ENCODE results near the gene FARP1. TPM values are rescaled to one million over a fixed set of nuclear protein-coding genes. Genes with fewer than 3 reads are reported as not detected.
"Not testable (repeated sequence)": the region's sequence is repeated elsewhere in the genome, so short reads cannot be mapped to it uniquely, and the experiment has no call there.

The FARP1 gene
- total RNA-seq, 1 donor from 2014 or later = 36.5 TPM

GRCh38 chr13:98262292-98262691 is 119.4 kb downstream of the FARP1 start:
- H3K27ac ChIP-seq (ENCODE audit: low read depth, low read length) = no peak overlapping the region
- H3K9ac ChIP-seq (ENCODE audit: low read depth in 1 of 3, low read length in 3 of 3) = no peak overlapping the region
- no peaks in the 10 kb centered on the region for H3K36me3 ChIP-seq (ENCODE audit: control insufficient read depth in 3 of 3, insufficient read depth in 3 of 3, low read length in 3 of 3)
- no peak overlapping the region for H3K4me3 ChIP-seq (ENCODE audit: low read length in 3 of 3)
- no peaks in the 10 kb centered on the region for H3K27me3 ChIP-seq (ENCODE audit: control insufficient read depth in 3 of 3, insufficient read depth in 3 of 3, low read length in 3 of 3)
- peaks cover 0 to 8% (median 4%) of the 10 kb centered on the region in 3 donors for H3K4me1 ChIP-seq (ENCODE audit: control insufficient read depth in 3 of 3, insufficient read depth in 3 of 3, low read length in 3 of 3)
- no peaks in the 10 kb centered on the region for H3K9me3 ChIP-seq (ENCODE audit: control insufficient read depth in 3 of 3, low read length in 3 of 3)

GRCh38 chr13:98263841-98264240 is 120.9 kb downstream of the FARP1 start:
- H3K4me1 ChIP-seq (ENCODE audit: control insufficient read depth in 3 of 3, insufficient read depth in 3 of 3, low read length in 3 of 3) = peaks cover 0 to 9% (median 8%) of the 10 kb centered on the region in 3 donors
- H3K27me3 ChIP-seq (ENCODE audit: control insufficient read depth in 3 of 3, insufficient read depth in 3 of 3, low read length in 3 of 3) = no peaks in the 10 kb centered on the region
- H3K4me3 ChIP-seq (ENCODE audit: low read length in 3 of 3) = no peak overlapping the region
- H3K9me3 ChIP-seq (ENCODE audit: control insufficient read depth in 3 of 3, low read length in 3 of 3) = no peaks in the 10 kb centered on the region
- H3K27ac ChIP-seq (ENCODE audit: low read depth, low read length) = no peak overlapping the region
- no peak overlapping the region for H3K9ac ChIP-seq (ENCODE audit: low read depth in 1 of 3, low read length in 3 of 3)
- H3K36me3 ChIP-seq (ENCODE audit: control insufficient read depth in 3 of 3, insufficient read depth in 3 of 3, low read length in 3 of 3) = no peaks in the 10 kb centered on the region

GRCh38 chr13:98264877-98265276 is 122.0 kb downstream of the FARP1 start:
- no peaks in the 10 kb centered on the region for H3K36me3 ChIP-seq (ENCODE audit: control insufficient read depth in 3 of 3, insufficient read depth in 3 of 3, low read length in 3 of 3)
- H3K4me3 ChIP-seq (ENCODE audit: low read length in 3 of 3) = no peak overlapping the region
- H3K4me1 ChIP-seq (ENCODE audit: control insufficient read depth in 3 of 3, insufficient read depth in 3 of 3, low read length in 3 of 3) = peaks cover 0 to 9% (median 8%) of the 10 kb centered on the region in 3 donors
- H3K9me3 ChIP-seq (ENCODE audit: control insufficient read depth in 3 of 3, low read length in 3 of 3) = no peaks in the 10 kb centered on the region
- no peaks in the 10 kb centered on the region for H3K27me3 ChIP-seq (ENCODE audit: control insufficient read depth in 3 of 3, insufficient read depth in 3 of 3, low read length in 3 of 3)
- no peak overlapping the region for H3K27ac ChIP-seq (ENCODE audit: low read depth, low read length)
- H3K9ac ChIP-seq (ENCODE audit: low read depth in 1 of 3, low read length in 3 of 3) = no peak overlapping the region

GRCh38 chr13:98265692-98266551 is 123.0 kb downstream of the FARP1 start:
- H3K27ac ChIP-seq (ENCODE audit: low read depth, low read length) = no peak overlapping the region
- no peaks in the 10 kb centered on the region for H3K9me3 ChIP-seq (ENCODE audit: control insufficient read depth in 3 of 3, low read length in 3 of 3)
- no peak overlapping the region for H3K4me3 ChIP-seq (ENCODE audit: low read length in 3 of 3)
- H3K36me3 ChIP-seq (ENCODE audit: control insufficient read depth in 3 of 3, insufficient read depth in 3 of 3, low read length in 3 of 3) = no peaks in the 10 kb centered on the region
- peaks cover 0 to 8% (median 4%) of the 10 kb centered on the region in 3 donors for H3K4me1 ChIP-seq (ENCODE audit: control insufficient read depth in 3 of 3, insufficient read depth in 3 of 3, low read length in 3 of 3)
- peak overlapping the region in 1 of 3 donors; percentile 21 for H3K9ac ChIP-seq (ENCODE audit: low read depth in 1 of 3, low read length in 3 of 3)
- H3K27me3 ChIP-seq (ENCODE audit: control insufficient read depth in 3 of 3, insufficient read depth in 3 of 3, low read length in 3 of 3) = no peaks in the 10 kb centered on the region

DNA sequence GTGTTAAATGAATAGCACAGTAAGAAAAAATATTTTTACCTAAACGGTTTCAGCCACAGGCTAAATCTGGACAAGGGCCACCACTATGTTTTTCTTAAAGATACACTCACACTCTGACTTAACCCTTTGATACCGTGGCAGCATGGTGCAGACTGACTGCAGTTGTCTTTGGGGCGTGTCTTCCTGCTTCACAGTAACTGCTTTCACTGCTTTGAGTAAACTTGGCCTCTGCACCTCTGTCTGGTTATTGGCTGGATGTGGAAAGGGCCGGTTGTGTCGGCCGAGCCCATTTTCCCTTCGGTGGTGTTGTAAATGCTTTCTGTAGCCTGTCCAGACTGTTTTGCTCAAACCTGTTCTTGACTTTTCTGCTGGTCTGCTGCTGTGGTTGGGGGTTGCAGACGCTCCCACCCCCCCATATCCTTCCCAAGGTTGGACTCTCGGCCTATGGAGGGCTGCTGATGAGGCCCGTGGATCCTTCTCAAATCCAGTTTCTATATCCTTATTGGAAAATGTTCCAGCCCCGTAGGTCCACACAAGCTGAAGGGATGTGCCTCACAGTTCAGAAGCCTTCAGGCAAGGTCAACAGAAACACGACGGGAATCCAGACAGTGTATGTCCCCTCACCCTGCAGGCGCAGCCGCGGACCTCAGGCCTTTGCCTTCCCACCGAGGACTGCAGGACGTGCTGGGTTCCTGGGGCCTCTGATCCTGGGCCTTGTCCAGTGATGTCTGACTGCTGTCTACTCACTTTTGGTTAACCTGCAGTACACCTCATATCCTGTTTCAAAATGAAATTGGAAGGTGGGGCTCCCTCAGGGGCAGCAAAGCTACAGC is 124.4 kb downstream of the FARP1 start:
- Histone ChIP-seq H3K27me3 (ENCODE audit: control insufficient read depth in 3 of 3, insufficient read depth in 3 of 3, low read length in 3 of 3) (no peaks in the 10 kb centered on the region), H3K4me3 (ENCODE audit: low read length in 3 of 3) (no peak overlapping the region), H3K36me3 (ENCODE audit: control insufficient read depth in 3 of 3, insufficient read depth in 3 of 3, low read length in 3 of 3) (no peaks in the 10 kb centered on the region), H3K9me3 (ENCODE audit: control insufficient read depth in 3 of 3, low read length in 3 of 3) (no peaks in the 10 kb centered on the region), H3K27ac (ENCODE audit: low read depth, low read length) (no peak overlapping the region), H3K9ac (ENCODE audit: low read depth in 1 of 3, low read length in 3 of 3) (no peak overlapping the region), H3K4me1 (ENCODE audit: control insufficient read depth in 3 of 3, insufficient read depth in 3 of 3, low read length in 3 of 3) (peaks cover 0 to 8% (median 4%) of the 10 kb centered on the region in 3 donors)

GRCh38 chr13:98269386-98269785 is 126.5 kb downstream of the FARP1 start:
- no peak overlapping the region for H3K4me3 ChIP-seq (ENCODE audit: low read length in 3 of 3)
- no peak overlapping the region for H3K9ac ChIP-seq (ENCODE audit: low read depth in 1 of 3, low read length in 3 of 3)
- H3K9me3 ChIP-seq (ENCODE audit: control insufficient read depth in 3 of 3, low read length in 3 of 3) = no peaks in the 10 kb centered on the region
- no peaks in the 10 kb centered on the region for H3K27me3 ChIP-seq (ENCODE audit: control insufficient read depth in 3 of 3, insufficient read depth in 3 of 3, low read length in 3 of 3)
- H3K27ac ChIP-seq (ENCODE audit: low read depth, low read length) = no peak overlapping the region
- H3K36me3 ChIP-seq (ENCODE audit: control insufficient read depth in 3 of 3, insufficient read depth in 3 of 3, low read length in 3 of 3) = no peaks in the 10 kb centered on the region
- peaks cover 0 to 8% (median 4%) of the 10 kb centered on the region in 3 donors for H3K4me1 ChIP-seq (ENCODE audit: control insufficient read depth in 3 of 3, insufficient read depth in 3 of 3, low read length in 3 of 3)

DNA sequence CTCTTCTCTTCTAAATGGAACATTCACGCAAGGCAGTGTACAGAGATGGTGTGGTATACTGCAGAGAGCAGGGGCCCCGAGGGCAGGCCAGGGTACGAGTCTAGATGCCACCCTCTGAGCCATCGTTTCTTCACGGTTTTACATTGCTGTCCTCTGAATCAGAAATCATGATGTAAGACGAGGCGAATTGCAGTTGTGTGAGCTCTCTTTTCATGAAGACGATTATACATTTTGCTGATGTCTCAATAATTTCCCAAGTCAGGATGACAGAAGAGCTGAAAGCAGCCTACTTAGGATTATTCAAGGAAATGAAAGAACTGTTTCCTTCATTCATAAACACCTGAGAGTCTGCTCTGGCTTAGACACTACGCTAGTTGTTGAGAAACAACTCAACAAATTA is 127.9 kb downstream of the FARP1 start:
- Histone ChIP-seq H3K4me1 (ENCODE audit: control insufficient read depth in 3 of 3, insufficient read depth in 3 of 3, low read length in 3 of 3) (peaks cover 0 to 8% (median 4%) of the 10 kb centered on the region in 3 donors), H3K9me3 (ENCODE audit: control insufficient read depth in 3 of 3, low read length in 3 of 3) (no peaks in the 10 kb centered on the region), H3K27ac (ENCODE audit: low read depth, low read length) (no peak overlapping the region), H3K36me3 (ENCODE audit: control insufficient read depth in 3 of 3, insufficient read depth in 3 of 3, low read length in 3 of 3) (no peaks in the 10 kb centered on the region), H3K27me3 (ENCODE audit: control insufficient read depth in 3 of 3, insufficient read depth in 3 of 3, low read length in 3 of 3) (no peaks in the 10 kb centered on the region), H3K4me3 (ENCODE audit: low read length in 3 of 3) (no peak overlapping the region), H3K9ac (ENCODE audit: low read depth in 1 of 3, low read length in 3 of 3) (no peak overlapping the region)

GRCh38 chr13:98271646-98272045 is 128.8 kb downstream of the FARP1 start:
- not testable (repeated sequence) for H3K36me3 ChIP-seq (ENCODE audit: control insufficient read depth in 3 of 3, insufficient read depth in 3 of 3, low read length in 3 of 3); H3K9ac ChIP-seq (ENCODE audit: low read depth in 1 of 3, low read length in 3 of 3); H3K27ac ChIP-seq (ENCODE audit: low read depth, low read length); H3K27me3 ChIP-seq (ENCODE audit: control insufficient read depth in 3 of 3, insufficient read depth in 3 of 3, low read length in 3 of 3); H3K4me1 ChIP-seq (ENCODE audit: control insufficient read depth in 3 of 3, insufficient read depth in 3 of 3, low read length in 3 of 3); H3K9me3 ChIP-seq (ENCODE audit: control insufficient read depth in 3 of 3, low read length in 3 of 3); H3K4me3 ChIP-seq (ENCODE audit: low read length in 3 of 3)

DNA sequence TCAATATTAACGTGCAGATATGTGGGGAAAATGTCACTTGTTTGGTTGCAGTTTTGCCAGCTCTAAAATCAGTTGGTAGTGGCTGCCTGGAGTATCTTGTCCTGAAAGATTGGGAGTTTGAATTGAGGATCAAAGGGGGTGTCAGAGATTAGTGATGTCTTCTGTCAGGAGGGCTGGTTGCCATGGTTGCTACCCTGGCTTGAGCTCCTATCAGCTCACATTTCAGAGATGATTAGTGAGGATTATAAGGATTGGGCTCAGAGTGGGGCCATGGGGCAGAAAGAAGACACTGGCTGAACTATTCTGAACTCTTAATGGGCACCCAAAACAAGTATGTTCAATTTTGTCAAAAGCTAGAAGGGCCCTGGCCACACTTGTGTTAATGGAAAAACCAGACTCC is 129.7 kb downstream of the FARP1 start:
- Histone ChIP-seq H3K27me3 (ENCODE audit: control insufficient read depth in 3 of 3, insufficient read depth in 3 of 3, low read length in 3 of 3) (no peaks in the 10 kb centered on the region), H3K9ac (ENCODE audit: low read depth in 1 of 3, low read length in 3 of 3) (no peak overlapping the region), H3K9me3 (ENCODE audit: control insufficient read depth in 3 of 3, low read length in 3 of 3) (no peaks in the 10 kb centered on the region), H3K36me3 (ENCODE audit: control insufficient read depth in 3 of 3, insufficient read depth in 3 of 3, low read length in 3 of 3) (no peaks in the 10 kb centered on the region), H3K27ac (ENCODE audit: low read depth, low read length) (no peak overlapping the region), H3K4me3 (ENCODE audit: low read length in 3 of 3) (no peak overlapping the region), H3K4me1 (ENCODE audit: control insufficient read depth in 3 of 3, insufficient read depth in 3 of 3, low read length in 3 of 3) (peaks cover 0 to 1% (median 0%) of the 10 kb centered on the region in 3 donors)
